Left lung (tissue), 10 donors: ENCODE measurements around the gene CRYGN. TPM values are rescaled to one million over a fixed set of nuclear protein-coding genes. Genes with fewer than 3 reads are reported as not detected.

Experiments
- ATAC-seq: fragments of 200-7000 bp; cut with Tn5 transposase; one replicate; pipeline ENCODE4 v1.9.1; 2020; ENCODE audit warnings: moderate library complexity
- DNase-seq, 4 donors: peaks; one replicate each; pipeline ENCODE4 v3.0.0-alpha.2; 2013 to 2020
- H3K27ac ChIP-seq, 2 donors: fragments of 200-600 bp; sonication (generic) in 1 of 2; one replicate each; pipeline versions ENCODE4 v1.5.0 to v1.8.0; 2020 to 2021
- H3K27me3 ChIP-seq, 2 donors: fragments of 200-600 bp; sonication (generic) in 1 of 2; one replicate each; pipeline versions ENCODE4 v1.5.0 to v1.8.0; 2020 to 2021
- H3K36me3 ChIP-seq, 2 donors: fragments of 200-600 bp; sonication (generic) in 1 of 2; one replicate each; pipeline versions ENCODE4 v1.5.0 to v1.8.0; 2020 to 2021
- H3K4me1 ChIP-seq, 2 donors: fragments of 200-600 bp; one replicate each; pipeline ENCODE4 v1.8.0; 2021
- H3K4me3 ChIP-seq, 2 donors: fragments of 200-600 bp; sonication (generic) in 1 of 2; one replicate each; pipeline versions ENCODE4 v1.5.0 to v1.8.0; 2020 to 2021; ENCODE audit warnings: mild to moderate bottlenecking in 1 of 2
- H3K9me3 ChIP-seq, 2 donors: fragments of 200-600 bp; sonication (generic) in 1 of 2; one replicate each; pipeline versions ENCODE4 v1.5.0 to v1.8.0; 2020 to 2021
- intact Hi-C, 2 donors: fragments of 100-400 bp; cut with DNase I; formaldehyde crosslinking; loops; one replicate each; pipeline versions ENCODE4 v1.11.2 to v1.14.2; 2022
- polyA plus RNA-seq, 6 donors: library from polyadenylated mRNA; unstranded; fragments of 120-200 nt; gene quantifications; one replicate each; pipeline ENCODE4 v1.2.1, GENCODE V29; 2013; ENCODE audit not compliant: insufficient read length in 6 of 6
- total RNA-seq, 2 donors: library from RNA; stranded (reverse); fragmentation: NEBNext Ultra II Directional; extraction: Animal tissue kit (Norgen Biotek cat#: 25700); gene quantifications; one replicate each; pipeline ENCODE4 v1.2.1, GENCODE V29; 2021
- TF ChIP-seq, protein P1 (sequence below), 2 donors: fragments of 200-600 bp; sonication (generic) in 1 of 2; IDR thresholded peaks; one replicate each; pipeline versions ENCODE4 v1.5.0 to v1.8.0; 2021; ENCODE audit warnings: antibody characterized with exemption in 2 of 2
- donor health status: DM: no; HTN: yes; CAD: no.
- donor health status: DM: no; HTN: no; CAD: no.

CRYGN gene
- total and polyA plus RNA-seq, 8 donors = 0.34 to 0.75 (median 0.56) TPM; not detected in 2

DNA sequence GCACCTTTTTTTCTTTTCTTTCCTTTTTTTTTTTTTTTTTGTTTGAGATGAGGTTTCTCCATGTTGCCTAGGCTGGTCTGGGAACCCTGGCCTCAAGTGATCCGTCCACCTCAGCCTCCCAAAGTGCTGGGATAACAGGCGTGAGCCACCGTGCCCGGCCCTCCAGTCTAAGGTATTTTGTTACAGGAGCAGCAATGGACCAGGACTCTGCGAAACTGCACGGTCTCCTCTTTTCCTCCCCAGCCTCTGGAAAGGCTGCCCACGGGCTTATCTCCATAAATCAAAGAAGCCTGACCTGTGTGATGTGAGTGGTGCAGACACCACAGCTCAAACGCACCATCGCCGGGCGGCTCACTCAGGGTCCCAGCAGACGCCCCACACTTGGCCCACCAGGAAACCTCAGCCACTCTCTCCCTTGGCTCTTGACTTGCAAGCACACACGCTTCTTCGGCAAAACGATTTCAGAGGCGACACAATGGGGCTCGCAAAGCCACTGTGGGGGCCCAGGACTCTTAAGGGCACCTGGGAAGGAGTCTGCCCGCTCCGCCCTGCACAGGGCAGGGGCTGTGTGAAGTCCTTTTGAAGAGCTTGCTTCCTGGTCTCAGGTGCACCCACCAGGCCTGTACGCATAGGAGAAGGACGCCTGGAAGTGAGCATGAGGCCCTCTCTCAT is 50.7 kb downstream of the CRYGN start:
- intact Hi-C loops = no loop called here

DNA sequence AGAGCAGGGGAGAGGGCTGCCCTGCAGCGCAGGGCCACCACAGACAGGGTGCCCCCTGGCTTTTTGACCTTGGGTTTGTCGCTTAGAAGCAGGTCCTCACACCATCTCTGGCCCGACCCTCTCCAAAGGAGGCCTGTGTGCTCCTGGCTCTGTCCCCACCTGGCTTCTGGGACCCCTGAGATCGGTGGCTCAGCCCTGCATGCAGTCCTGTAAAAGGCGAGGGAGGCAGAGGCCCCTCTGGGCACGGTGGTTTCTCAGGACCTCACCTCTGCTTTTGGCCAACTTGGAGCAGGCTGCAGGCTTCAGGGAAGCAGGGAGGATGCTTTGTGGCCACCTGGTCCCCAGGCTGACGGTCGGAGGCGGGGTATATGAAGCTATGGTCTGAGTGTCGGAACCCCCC is 51.5 kb downstream of the CRYGN start:
- H3K27ac ChIP-seq = no peak overlapping the region
- H3K36me3 ChIP-seq = no peaks in the 10 kb centered on the region
- H3K27me3 ChIP-seq = peaks cover 0 to 69% of the 10 kb centered on the region in 2 donors
- DNase-seq (peak in 1 of 4 donors; percentile 39), ATAC-seq (no peak)
- no peaks in the 10 kb centered on the region for H3K4me1 ChIP-seq
- no peak overlapping the region for H3K4me3 ChIP-seq
- no peaks in the 10 kb centered on the region for H3K9me3 ChIP-seq
- TF ChIP-seq, protein P1, sequence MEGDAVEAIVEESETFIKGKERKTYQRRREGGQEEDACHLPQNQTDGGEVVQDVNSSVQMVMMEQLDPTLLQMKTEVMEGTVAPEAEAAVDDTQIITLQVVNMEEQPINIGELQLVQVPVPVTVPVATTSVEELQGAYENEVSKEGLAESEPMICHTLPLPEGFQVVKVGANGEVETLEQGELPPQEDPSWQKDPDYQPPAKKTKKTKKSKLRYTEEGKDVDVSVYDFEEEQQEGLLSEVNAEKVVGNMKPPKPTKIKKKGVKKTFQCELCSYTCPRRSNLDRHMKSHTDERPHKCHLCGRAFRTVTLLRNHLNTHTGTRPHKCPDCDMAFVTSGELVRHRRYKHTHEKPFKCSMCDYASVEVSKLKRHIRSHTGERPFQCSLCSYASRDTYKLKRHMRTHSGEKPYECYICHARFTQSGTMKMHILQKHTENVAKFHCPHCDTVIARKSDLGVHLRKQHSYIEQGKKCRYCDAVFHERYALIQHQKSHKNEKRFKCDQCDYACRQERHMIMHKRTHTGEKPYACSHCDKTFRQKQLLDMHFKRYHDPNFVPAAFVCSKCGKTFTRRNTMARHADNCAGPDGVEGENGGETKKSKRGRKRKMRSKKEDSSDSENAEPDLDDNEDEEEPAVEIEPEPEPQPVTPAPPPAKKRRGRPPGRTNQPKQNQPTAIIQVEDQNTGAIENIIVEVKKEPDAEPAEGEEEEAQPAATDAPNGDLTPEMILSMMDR (IDR thresholded peaks at IDR 0.05) = no peak
- intact Hi-C loops = no loop called here

More for the DNA sequence above, 50.7 kb downstream of the CRYGN start:
- DNase-seq (peak in 1 of 4 donors; percentile 57), ATAC-seq (no peak)
- Histone ChIP-seq H3K9me3 (no peaks in the 10 kb centered on the region), H3K4me3 (no peak overlapping the region), H3K36me3 (no peaks in the 10 kb centered on the region), H3K27ac (no peak overlapping the region), H3K4me1 (no peaks in the 10 kb centered on the region), H3K27me3 (peaks cover 0 to 69% of the 10 kb centered on the region in 2 donors)
- TF ChIP-seq, protein P1 (IDR thresholded peaks at IDR 0.05) = no peak

DNA sequence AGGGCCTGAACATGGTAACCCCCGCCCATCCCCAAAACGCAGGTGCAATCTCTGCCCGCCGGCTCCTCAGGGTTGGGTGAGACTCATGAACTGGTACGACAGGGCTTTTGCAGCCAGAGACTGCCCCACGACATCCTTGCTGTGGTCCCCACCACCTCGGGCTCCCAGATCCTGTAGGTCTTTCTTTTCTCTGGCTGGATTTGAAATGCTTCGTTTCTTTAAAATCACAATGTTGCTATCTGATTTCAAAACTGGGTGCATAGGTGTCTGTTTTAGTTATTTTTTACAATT is 52.0 kb downstream of the CRYGN start:
- no peaks in the 10 kb centered on the region for H3K4me1 ChIP-seq
- no peaks in the 10 kb centered on the region for H3K9me3 ChIP-seq
- no peaks in the 10 kb centered on the region for H3K36me3 ChIP-seq
- intact Hi-C loops = no loop called here
- H3K4me3 ChIP-seq = no peak overlapping the region
- peaks cover 0 to 69% of the 10 kb centered on the region in 2 donors for H3K27me3 ChIP-seq
- ATAC-seq (no peak), DNase-seq (peak in 1 of 4 donors; percentile 72)
- no peak overlapping the region for H3K27ac ChIP-seq
- TF ChIP-seq, protein P1 (IDR thresholded peaks at IDR 0.05) = no peak

DNA sequence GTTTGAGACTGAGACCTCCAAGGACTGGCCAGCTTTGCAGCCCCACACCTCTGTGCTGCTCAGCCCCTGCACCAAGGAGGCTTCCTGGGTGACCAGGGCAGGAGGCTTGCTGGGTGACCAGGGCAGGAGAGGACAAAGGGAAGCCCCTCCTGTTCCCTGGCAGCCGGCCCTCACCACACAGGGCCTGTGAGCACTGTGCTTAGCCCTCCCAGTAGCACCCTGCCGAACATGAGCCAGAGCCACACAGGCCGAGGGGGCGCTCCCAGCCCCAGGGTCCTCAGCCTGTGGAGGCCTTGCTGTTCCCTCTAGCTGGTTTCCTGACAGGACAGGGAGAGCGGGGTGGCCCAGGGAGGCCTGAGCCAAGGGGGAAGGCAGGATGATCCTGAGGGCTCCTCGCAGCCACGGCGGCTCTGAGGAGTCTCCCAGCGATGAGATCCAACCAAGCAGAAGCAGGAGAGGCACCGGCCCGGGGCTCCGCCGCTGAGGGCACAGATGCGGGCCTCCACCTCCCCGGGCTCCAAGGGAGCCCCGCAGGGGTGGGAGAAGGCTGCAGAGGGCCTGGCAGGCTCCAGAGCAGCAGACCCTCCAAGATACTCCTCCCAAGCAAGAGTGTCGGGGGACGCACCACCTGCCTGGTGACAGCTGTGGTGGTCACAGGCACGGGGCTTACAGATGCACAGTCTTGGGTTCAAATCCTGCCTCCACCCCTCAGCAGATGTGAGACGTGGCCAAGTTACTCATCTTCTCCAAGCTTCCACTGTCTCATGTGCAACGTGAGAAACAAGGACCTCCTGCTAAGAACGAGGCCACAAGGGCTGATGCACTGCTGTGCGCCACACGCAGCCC is 52.6 kb downstream of the CRYGN start:
- H3K27me3 ChIP-seq = peaks cover 5 to 69% of the 10 kb centered on the region in 2 donors
- TF ChIP-seq, protein P1 (IDR thresholded peaks at IDR 0.05) = no peak
- intact Hi-C loops = no loop called here
- no peak for ATAC-seq
- H3K4me3 ChIP-seq = no peak overlapping the region
- H3K4me1 ChIP-seq = no peaks in the 10 kb centered on the region
- no peaks in the 10 kb centered on the region for H3K36me3 ChIP-seq
- DNase-seq = peak in 1 of 4 donors; percentile 71
- H3K9me3 ChIP-seq = no peaks in the 10 kb centered on the region
- no peak overlapping the region for H3K27ac ChIP-seq
